Midbrain (tissue), 1 donor: ENCODE results near the gene CENPP.

Source experiments
- DNase-seq: peaks from one replicate; lab custom pipeline; 2025; lab: John Stamatoyannopoulos, UW

Gene CENPP

GRCh38 chr9:92480291-92480771 is 154.6 kb downstream of the CENPP start:
- no peak for DNase-seq

GRCh38 chr9:92480986-92481633 is 155.4 kb downstream of the CENPP start:
- DNase-seq, result no peak

- no peak for DNase-seq
Observed at GRCh38 chr9:92482329-92482728, 156.6 kb downstream of the CENPP start, which contains the start of gene ASPN. Gene ASPN (minus strand): TSS chr9:92482506.

- DNase-seq, result no peak
Observed at GRCh38 chr9:92482805-92483204, 157.1 kb downstream of the CENPP start.

GRCh38 chr9:92483627-92484545 is 158.1 kb downstream of the CENPP start:
- DNase-seq, result no peak

GRCh38 chr9:92484563-92484962 is 158.8 kb downstream of the CENPP start:
- DNase-seq, result no peak

- no peak for DNase-seq
Observed at GRCh38 chr9:92486371-92486770, 160.6 kb downstream of the CENPP start.

- no peak for DNase-seq
Observed at GRCh38 chr9:92488681-92489550, 163.2 kb downstream of the CENPP start.

GRCh38 chr9:92492781-92493401 is 167.1 kb downstream of the CENPP start:
- no peak for DNase-seq

GRCh38 chr9:92493749-92494387 is 168.1 kb downstream of the CENPP start:
- DNase-seq, result no peak

- no peak for DNase-seq
Observed at GRCh38 chr9:92494856-92495255, 169.1 kb downstream of the CENPP start.

GRCh38 chr9:92496396-92497176 is 170.8 kb downstream of the CENPP start:
- DNase-seq, result no peak

- DNase-seq, result no peak
Observed at GRCh38 chr9:92499701-92500100, 173.9 kb downstream of the CENPP start.

- DNase-seq, result no peak
Observed at GRCh38 chr9:92500725-92501124, 175.0 kb downstream of the CENPP start.

GRCh38 chr9:92501671-92502393 is 176.1 kb downstream of the CENPP start:
- no peak for DNase-seq

GRCh38 chr9:92503156-92503555 is 177.4 kb downstream of the CENPP start:
- no peak for DNase-seq

GRCh38 chr9:92504881-92505280 is 179.1 kb downstream of the CENPP start:
- DNase-seq, result no peak

- DNase-seq, result no peak
Observed at GRCh38 chr9:92506184-92506857, 180.6 kb downstream of the CENPP start.

- DNase-seq, result no peak
Observed at GRCh38 chr9:92507005-92507404, 181.3 kb downstream of the CENPP start.
